Astrocyte of the cerebellum (primary cell): ENCODE results near the gene SRRM5.
A peak's percentile ranks its signal among the peaks of the same experiment; 100 is the strongest.

ENCODE experiments used
- DNase-seq: peaks from one replicate; pipeline ENCODE4 v3.0.0-alpha.2; 2011; ENCODE audit warnings: low read depth
- H3K4me3 ChIP-seq: 2 replicates; pipeline ENCODE4 v1.5.1; 2011; ENCODE audit warnings: mild to moderate bottlenecking, low read depth, low read length, moderate library complexity
- CTCF ChIP-seq: IDR thresholded peaks from 2 replicates; pipeline ENCODE4 v1.5.1; 2012; ENCODE audit warnings: low read length, low read depth, moderate library complexity, mild to moderate bottlenecking; ENCODE audit errors: missing control alignments
- in situ Hi-C: cut with HindIII; loops from 2 replicates; pipeline ENCODE4 v1.10.0; 2017; ENCODE audit warnings: low sequenced_read_pairs

The SRRM5 gene

GRCh38 chr19:43616306-43616705 lies 4.4 kb downstream of the SRRM5 start:
- DNase-seq, result no peak
- H3K4me3 ChIP-seq, result no peak overlapping the region
- TF ChIP-seq CTCF, result no peak
- in situ Hi-C loops, result no loop called here

GRCh38 chr19:43616954-43617353 lies 5.1 kb downstream of the SRRM5 start:
- DNase-seq, result no peak
- no peak for TF ChIP-seq CTCF
- no peak overlapping the region for H3K4me3 ChIP-seq
- in situ Hi-C loops, result no loop called here

- in situ Hi-C loops, result no loop called here
- no peak for DNase-seq
- H3K4me3 ChIP-seq, result peak overlapping the region; percentile 55
- TF ChIP-seq CTCF, result no peak
Observed at GRCh38 chr19:43618921-43619261, 7.0 kb downstream of the SRRM5 start.

DNA sequence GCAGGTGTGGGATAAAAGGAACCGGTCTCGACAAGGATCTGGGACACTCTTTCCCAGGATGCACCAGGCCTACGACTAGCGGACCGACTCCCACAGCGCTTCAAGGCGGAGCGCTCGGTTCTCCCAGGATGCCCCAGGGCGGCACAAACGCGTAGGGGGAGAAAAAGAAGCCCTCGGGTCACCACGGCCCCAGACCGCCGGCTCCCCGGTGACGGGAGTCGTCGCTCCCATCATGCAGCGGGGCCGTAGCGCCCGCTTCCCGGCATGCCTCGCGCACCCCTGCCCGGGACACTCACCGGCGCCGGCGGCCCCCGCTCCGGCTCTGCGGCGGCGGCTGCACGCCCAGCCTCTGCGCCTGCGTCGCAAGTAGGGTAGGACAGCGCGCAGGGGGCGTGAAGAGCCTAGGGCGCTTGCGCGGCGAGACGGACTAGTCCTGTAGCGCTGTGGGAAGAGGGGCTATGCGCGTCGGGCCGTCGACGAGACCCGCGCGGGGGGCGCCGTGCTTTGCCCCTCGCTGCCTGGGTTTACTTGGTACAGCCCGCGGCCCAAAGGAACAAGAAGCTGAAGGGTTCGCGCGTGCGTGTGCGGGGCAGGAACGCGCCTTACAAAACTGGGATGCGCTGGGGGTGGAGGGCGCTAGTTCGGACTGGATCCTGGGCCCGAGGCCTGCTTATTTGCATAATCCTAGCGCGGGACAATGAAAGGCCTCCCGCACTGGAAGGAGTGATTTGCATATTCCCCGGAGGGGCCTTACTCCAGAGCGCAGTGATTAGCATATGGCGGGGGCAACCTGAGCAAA lies 7.6 kb downstream of the SRRM5 start, which contains the start of gene ZNF428:
ZNF428 (minus strand) TSS at position 368 of the 799 bp plus-strand sequence. CDS start 5,325 bp downstream, outside the sequence.
- TF ChIP-seq CTCF, result no peak
- H3K4me3 ChIP-seq, result peak within 1 kb of the TSS; percentile 55
- peak; percentile 60 for DNase-seq
- in situ Hi-C loops, result no loop called here

DNA sequence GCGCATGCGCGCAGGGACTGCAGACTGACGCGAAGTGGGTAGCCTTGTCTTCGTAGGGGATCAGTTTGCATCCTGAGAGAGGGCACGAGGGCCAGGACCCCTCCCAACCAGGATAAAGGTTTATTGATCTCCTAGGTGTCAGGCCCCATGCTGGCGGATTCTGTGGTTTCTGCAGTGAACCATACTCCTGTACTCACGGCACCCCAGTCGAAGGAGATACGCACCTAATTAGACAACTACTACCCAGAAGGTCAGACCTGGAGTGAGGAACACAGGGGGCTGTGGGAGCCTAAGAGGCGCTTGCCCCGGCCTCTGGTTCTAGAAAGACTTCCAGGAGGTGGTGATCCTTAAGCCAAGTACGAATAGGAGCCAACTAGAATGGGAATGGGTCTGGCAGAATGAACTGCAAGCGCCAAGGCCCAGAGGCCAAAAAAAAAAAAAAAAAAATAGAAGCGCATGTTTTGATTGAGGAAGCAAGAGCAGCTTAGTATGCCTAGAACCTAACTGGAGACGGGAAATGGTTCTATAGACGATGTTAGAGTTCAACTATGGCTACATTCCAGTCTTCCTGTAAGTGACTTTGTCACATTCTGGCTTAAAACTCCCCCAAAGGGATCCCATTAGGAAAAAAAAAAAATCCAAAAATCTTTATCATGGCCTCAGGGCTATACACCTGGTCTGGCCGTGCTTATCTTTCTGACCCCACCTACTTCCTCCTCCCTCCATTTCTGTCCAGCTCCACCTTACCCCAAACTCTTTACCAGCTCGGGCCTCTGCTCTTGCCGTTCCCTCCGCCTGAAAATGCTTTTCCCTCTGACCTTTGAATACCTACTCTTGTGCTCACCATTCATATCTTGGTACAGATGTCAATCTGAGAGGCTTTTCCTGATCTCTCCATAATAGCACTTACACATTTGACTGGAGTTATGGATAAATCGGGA lies 8.4 kb downstream of the SRRM5 start:
- in situ Hi-C loops, result no loop called here
- no peak for DNase-seq
- H3K4me3 ChIP-seq, result peak overlapping the region; percentile 55
- TF ChIP-seq CTCF, result no peak

DNA sequence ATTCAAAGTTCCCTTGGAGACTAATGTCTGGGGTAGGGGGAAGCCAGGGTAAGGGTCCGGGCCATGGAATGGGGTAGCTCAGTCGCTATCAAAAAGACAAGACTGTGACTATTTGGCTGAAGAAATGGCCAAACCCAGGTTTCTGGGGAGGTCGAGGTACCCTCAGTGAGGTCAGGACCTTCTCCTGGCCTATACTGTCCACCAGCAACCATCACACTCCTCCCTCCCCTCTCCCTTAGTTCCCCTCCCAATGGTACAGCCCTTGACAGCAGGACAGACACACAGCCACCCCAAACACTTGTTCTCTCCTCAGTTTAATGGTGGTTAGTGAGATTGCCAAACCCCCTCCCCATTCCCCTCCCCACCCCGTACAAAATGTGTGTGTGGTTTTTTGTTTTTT lies 10.2 kb downstream of the SRRM5 start:
- no peak for TF ChIP-seq CTCF
- in situ Hi-C loops, result no loop called here
- no peak for DNase-seq
- H3K4me3 ChIP-seq, result no peak overlapping the region
